DMS 273 (cell line): Measurements from ENCODE around the gene FTCDNL1.

ENCODE experiments used
- DNase-seq: peaks from one replicate; lab custom pipeline; 2025; ENCODE audit not compliant: unreplicated experiment; lab: John Stamatoyannopoulos, UW

The FTCDNL1 gene

DNA sequence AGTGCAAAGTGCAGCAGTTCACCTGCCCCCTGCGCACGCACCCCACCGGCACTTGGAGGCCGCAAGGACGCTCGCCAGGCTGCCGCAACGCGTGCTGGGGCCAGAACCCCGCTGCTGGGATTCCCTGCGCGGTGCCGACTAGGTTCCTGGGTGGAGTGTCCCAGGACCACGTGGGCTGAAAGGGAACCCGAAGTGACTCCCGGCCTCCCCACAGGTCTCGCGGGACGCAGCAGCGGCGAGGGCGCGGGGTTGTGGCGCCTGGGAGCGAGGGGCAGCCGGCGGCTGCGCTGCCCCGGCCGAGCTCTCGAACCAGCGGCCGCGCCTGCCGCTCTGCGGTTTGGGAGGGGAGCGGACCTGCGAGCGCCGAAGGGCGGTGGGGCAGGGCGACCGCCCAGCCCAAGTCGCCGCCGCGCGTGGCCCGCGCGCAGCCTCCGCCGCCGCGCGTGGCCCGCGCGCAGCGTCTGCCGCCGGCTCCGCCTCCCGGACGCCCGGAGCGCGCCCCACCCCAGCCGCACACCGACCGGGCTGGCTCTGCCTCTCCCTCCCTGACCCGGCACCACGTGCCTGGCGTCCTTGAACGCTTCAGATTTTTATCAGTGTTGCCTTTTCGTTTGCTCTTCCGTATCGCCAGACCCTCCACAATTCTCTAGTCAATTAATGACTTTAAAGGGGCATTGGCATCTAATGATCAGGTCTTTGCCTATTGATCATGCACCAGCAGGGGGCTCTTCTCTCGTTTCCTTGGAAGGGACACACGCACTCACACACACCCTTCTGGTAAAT, at the start of gene FTCDNL1:
TSS of gene FTCDNL1 (minus strand) at position 475 of the 783 bp plus-strand sequence. CDS start 2,230 bp downstream, outside the sequence.
- DNase-seq, result peak; percentile 89

DNA sequence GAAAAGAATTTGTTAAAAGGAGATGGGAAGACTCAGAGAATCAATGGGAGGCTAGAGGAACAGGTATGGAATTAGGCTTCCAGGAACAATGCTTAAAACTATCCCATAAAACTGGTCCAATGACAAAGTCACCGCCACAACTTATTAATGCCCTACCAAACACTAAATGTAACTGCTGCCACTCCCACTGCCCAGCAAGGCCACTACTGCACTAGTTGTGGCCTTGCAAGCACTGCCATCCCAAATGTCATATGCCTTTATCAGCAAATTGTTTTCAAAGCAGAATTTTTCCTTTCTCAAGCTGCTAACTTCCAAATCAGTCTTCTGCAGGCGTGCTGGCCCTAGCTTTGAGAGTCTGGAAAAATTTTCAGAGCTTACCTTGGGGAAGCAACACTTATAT, 45.6 kb upstream of the FTCDNL1 start:
- DNase-seq, result no peak

DNA sequence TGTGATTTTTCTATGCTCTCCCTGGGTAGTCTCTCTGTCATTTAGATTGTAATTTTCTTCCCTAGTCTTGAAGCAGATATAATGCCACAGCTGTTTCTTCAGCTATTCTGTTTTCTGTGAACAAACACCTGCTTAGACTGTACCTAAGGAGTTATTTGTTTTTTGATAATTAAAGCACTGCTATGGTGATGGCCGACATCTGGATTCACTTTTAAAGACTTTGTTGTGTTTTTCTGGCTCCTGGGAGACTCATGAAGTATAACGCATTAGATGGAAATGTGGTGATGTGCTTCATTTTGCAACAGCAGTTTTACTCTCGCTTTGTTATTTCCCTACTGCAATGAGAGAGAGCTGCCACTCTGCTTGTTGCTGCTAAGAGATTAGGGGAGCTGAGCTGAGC, 44.4 kb upstream of the FTCDNL1 start:
- no peak for DNase-seq

DNA sequence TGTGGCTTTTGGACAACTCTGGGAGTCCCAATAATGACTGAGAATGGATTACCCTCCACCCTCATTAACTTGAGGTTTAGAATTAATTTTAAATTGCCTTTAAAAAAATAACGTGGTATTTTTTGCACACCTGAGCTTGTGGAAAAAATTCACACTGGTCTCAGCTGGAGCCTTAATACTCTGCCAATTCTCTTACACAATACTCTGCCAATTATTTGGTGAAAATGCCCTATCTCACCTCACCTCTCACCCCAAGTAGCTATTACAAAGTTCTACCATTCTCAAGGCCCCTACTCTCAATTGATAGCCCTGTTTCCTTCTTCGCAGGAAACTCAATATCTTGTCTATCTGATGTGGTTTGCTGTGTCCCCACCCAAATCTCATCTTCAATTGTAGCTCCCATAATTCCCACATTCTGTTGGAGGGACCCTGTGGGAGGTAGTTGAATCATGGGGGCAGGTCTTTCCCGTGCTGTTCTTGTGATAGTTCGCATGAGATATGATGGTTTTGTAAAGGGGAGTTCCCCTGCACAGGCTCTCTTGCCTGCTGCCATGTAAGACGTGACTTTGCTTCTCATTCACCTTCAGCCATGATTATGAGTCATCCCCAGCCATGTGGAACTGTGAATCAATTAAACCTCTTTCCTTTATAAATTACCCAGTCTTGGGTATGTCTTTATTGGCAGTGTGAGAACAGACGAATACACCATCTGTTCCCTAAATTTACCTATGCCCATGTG, 32.7 kb upstream of the FTCDNL1 start:
- DNase-seq, result peak; percentile 31

DNA sequence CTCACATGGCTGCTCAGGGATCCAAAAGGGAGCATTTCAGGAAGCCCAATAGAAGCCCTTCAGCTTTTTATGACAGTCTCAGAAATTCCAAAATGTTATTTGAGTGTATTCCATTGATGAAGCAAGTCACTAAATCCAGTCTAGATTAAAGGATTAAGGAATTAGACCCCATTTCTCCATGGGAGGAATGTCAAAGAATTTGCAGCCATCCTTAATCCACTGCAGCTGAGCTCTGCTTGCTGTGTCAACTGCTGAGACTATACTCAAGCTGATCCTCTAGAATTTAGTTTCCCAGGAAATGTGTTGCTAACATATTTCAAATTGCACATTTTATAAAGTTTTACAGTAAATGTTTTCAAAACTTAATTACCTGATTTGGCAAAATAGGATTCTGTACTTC, 31.7 kb upstream of the FTCDNL1 start:
- DNase-seq, result no peak

DNA sequence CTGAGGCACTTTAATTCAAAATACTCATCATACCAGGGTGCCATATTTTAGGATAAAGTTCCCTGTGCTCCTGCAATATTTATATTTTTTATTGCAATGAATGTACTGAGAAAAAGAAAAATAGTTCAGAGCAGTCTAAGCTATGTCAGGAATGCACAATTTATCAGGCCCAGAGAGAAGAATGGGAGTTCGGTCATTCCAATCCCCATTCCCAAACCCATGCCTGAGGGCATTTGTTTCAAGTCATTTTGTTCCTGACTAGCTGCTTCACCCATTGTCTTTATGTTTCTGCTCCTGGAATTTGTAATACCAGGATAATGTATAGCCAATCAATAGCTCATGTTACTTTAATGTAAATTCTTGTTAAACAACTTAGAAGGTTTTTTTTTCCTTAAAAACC, 24.4 kb upstream of the FTCDNL1 start:
- DNase-seq, result no peak

DNA sequence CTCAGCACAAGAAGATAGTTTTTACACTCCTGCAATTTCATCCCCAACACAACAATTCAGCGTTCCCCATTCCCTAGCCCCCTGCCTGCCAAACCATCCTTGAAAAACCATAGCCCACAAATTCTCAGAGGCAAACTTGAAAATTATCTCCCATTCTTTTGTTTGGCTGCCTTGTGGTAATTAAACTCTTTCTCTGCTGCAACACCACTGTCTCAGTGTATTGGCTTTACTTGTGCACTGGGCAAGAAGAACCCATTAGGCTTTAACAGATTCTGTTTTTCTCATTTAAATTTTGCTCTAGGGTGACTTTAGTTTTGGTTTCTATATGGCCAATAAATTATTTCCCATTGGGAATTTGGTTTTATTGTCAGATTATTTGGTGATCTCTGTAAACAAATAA, 23.2 kb upstream of the FTCDNL1 start:
- no peak for DNase-seq

DNA sequence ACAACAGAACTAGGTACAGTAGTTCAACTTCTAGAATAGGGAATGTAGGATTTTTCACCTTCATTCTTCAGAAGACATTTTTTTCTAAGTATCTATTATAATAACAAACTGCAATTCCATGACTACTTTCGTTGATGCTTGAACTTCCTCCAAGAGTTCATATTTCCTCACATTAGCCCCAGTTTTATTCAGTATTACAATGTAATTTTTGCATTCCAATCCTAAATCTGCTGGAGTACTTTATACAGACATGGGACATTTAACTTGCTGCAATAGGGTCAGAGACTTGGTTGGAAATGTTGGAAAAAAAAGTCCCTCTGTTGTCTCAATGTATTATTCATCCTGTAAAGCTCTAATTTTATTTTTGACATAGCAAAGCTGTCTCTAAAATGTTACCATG, 19.6 kb upstream of the FTCDNL1 start:
- DNase-seq, result no peak

DNA sequence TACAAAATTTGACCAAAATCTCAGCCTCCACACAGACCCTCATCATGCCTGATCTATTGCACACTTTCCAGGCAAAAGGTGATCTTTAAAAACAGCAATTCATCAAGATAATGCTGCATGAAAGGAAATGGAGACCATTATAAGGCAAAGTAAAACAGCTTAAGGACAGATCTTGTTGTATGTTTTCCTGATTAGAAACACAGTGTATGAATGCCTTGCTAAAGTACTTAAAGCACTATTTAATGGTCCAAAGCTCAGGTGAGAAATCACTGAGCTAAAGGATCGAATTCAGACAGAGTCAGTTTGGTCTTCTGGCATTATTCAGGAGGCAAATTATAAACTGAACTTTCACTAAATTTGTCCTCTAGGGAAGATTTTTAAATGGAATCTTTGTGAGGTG, 18.7 kb upstream of the FTCDNL1 start:
- no peak for DNase-seq

DNA sequence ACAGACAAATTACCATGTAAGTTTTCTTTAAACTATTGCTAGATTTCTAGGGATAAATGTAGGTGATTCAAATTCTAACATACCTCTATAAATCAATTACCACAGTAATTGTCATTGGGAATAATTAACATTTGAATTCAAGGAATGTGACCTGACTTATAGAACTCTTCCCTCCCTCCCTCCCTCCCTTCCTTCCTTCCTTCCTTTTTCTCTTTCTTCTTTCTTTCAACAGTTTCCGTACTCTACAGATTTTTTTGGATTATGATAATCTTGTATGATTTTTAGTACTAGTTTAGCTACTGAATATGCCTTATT, 18.2 kb upstream of the FTCDNL1 start:
- DNase-seq, result no peak

DNA sequence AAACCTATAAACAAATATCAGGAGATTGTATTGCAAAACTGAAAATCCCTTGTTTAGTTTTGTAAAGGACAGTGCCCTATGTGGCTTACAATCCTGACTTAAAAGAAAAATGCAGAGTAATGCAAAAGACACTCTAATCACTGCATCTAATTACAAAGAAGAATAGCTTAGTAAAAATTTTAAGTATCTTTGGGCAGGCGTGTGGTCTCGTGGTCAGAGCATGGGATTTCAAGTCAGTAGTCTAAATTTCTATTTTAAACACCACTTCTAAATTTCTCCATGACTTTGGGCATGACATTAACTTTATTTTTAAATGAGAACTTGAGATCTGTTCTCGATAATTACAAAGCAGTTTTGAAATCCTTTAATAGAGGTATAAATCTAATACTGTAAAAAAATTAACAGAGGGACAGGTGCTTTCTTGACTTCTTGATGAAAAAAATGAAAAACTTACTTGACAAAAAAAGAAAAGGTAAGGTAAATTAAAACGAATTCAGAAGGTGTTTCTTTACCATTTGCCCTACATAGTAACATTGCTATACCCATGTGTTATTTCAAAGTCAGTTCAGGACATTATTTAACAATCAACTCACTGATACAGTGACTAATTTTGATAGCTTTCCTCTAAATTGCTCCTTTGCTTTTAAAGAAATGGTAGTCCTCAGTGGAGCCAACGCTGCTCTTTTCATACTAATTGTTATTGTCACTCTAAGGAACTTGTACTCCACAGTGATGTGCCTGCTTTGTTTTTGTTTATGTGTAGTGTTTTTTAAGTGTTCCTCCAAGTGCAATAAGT, 17.6 kb upstream of the FTCDNL1 start:
- no peak for DNase-seq

DNA sequence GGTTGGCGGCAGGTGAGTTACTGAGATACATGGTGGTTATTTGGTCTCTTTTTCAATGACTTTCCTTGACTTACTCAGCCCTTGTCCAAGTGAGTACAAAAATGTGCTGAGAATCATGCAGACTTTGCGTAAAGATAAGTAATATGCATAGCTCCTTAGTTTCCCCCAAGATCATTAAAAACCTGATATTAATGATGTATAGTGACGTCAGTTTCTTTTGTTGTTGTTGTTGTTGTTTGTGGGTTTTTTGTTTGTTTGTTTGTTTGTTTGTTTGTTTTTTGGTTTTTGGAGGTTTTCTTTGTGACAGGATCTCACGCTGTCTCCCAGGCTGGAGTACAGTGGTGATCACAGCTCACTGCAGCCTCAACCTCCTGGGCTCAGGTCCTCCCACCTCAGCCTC, 14.9 kb upstream of the FTCDNL1 start:
- DNase-seq, result no peak

DNA sequence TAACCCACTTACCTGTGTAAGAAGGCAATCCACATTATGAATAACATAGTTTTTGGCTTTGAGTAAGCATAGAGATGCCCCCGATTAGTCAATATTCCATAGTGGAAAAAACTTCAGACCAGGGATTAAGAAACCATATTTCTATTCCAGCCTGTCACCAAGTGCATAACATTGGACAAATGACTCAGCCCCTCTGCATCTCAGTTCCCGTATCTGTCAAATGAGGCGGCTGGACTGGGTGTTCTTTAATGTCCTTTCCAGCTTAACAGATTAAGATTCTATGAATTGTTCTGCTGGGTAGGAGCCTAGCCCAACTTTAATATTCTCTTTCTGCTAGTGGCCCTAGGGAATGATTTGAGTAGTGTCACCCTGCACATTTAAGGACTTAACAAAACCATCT, 11.8 kb upstream of the FTCDNL1 start:
- no peak for DNase-seq

DNA sequence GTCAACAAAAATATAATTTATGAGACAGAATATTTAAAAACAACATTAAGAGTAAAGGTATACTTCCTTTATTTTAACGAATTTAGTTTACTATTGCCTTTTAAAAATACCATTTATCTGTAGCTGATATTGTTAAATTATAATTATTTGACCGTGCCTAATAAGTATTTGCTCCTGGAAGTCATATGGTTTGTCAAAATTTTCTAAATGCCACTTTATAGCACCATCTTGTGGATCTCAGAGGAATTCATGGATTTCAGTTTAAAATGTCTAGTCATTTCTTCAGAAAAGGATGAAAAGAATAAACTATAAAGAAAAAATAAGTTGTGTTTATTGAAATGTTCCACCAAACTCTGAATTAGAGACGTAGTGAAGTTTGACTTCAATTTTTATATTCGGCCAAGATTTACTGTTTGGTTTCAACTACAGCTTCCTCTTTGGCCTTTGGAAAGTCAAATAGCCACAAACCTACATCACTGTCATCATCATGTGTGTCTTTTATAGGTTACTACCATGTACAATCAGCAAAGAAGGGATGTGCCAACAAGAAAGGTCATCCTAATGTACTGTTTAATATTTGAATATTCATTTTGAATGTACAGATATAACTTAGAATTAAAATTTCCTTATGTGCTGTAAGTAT, 10.3 kb upstream of the FTCDNL1 start:
- peak; percentile 46 for DNase-seq

DNA sequence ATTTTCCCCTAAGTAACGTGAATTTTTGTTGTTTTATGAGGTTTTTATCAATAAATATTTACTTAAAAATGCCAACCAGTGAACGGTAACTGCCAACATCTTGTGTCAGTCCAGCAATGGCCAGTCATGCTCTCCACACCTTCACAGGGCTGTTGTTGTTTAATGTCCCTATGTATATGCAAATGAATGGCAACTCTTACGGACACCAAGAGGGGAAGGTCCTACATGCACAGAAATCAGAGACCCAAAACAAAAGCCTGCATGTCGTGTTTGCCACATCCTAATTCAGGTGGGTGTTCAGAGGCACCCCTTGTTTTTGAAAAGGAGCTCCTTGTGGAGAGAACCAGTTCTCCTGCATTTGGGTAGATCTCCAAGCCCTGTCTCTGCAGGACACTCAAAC, 4.8 kb upstream of the FTCDNL1 start:
- no peak for DNase-seq

DNA sequence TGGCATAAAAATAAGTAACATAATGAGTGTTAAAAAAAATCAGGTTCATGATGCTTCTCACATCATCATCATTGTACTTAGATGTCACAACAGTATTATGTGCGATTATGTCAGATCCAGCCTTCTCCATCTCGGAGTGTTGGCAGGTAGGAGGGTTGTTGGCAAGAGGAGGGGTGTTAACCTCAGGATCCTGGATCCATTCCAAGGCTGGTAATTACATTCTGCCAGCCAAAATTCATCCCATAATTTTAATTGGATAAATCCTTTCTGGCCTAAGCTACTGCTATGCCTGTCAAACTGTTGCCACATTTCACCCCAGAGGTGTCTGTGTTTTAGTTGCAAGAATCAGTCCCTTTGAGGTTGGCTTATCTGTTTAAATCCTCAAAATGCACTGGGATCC, 891 bp upstream of the FTCDNL1 start:
- peak; percentile 75 for DNase-seq

DNA sequence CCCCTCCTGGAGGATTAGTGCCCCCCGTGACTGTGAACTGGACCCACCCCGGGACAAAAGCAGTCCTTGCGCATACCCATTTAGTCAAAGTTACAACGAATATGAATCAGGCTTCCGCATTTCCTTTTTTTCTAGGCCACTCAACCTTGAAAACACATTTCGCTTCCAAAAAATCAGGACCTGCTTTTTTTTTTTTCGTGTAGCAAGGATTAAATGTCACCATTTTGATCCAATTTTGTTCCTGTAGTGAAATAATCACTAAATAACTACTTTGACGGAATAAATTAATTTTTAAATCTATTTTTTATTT, 464 bp upstream of the FTCDNL1 start:
- DNase-seq, result no peak

DNA sequence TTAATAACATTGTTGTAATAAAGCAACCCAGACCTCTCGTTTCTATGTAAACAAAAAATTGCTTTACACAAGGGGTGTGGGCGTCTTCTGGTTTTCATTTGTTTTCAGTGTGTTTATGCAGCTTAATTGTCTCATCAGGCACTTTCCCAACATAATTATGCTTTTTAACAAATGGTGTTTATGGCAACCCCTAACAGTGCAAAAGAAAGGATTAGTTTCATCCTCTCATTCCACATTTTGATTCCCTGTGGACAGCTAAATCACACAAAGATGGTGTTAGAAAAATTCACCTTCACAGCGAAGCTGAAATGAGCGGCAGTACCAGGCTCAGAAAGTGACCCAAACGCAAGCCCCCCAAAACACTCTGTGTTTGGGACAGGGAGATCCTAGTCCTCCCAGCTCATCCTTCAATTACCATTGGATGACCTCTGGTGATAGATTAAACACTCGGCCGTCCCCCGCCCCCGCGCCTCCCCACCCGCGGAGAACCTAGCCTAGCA, 724 bp downstream of the FTCDNL1 start:
- no peak for DNase-seq

DNA sequence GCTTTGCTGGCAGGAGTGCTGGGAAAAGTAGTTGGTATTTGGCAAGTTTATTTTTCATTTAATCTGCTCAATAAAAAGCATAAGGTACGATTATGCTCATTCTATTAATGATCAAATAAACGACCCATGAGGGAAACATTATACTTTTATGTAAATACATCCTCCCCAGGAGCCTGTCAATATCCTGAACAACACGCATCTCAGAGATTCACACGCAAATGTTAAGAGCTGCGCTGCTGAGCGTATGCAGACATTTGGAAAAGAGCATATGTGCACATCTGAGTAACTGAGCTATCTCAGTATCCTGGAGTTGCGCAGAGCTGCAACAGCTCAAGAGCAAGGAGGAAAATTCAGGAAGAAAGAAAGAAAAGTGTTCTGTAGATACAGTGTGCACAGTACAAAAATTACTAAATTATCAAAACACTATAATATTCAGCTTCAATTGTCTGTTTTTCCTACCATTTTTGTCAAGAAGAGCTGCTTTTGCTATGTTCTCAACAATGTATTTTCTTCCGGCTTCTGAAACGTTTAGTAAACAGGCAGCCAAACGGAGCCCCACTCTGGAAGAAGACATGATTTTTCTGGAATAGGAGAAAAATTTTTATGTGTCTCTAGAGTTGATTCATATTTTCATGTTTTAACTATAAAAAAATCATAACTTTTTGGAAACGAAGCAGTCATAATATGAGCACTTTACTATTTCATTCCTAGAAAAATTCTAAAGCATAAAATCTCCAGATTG, 2.4 kb downstream of the FTCDNL1 start:
- peak; percentile 40 for DNase-seq

DNA sequence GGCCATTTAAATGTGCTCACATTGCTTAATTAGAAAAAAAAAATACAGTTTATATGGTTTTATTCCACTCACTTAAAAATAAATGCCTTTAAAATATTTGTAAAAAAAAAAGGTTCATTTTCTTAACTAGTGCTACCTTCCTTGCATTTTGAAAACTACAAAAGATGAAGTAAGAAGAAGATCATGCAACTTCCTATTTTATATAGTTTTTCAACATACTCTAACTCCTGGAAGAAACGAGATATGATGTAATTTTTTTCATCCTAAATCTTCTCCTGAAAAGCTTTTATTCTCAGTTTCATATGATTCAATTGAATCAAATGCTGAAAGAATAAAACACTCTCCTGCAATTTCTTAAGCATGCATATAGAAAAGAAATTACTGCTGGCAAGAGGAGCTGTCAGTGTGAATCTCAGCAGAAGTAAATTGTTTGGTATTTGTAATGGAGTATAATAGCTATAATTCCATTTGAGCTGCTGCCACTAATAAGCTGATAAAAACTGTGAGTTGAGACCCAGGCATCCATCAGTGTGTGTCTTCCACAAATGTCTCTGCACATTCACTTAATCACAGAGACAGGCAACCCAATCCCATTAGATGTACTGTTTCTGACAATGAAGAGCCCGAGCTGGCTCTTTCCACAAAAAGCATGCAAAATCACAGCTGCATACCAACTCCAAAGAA, 3.7 kb downstream of the FTCDNL1 start:
- DNase-seq, result no peak
